ENCODE results near the gene KRTAP17-1.

- TF ChIP-seq TAF1 (IDR thresholded peaks at IDR 0.05; ENCODE audit: borderline replicate concordance, low read depth, low read length) = no peak
- TF ChIP-seq, protein P1, sequence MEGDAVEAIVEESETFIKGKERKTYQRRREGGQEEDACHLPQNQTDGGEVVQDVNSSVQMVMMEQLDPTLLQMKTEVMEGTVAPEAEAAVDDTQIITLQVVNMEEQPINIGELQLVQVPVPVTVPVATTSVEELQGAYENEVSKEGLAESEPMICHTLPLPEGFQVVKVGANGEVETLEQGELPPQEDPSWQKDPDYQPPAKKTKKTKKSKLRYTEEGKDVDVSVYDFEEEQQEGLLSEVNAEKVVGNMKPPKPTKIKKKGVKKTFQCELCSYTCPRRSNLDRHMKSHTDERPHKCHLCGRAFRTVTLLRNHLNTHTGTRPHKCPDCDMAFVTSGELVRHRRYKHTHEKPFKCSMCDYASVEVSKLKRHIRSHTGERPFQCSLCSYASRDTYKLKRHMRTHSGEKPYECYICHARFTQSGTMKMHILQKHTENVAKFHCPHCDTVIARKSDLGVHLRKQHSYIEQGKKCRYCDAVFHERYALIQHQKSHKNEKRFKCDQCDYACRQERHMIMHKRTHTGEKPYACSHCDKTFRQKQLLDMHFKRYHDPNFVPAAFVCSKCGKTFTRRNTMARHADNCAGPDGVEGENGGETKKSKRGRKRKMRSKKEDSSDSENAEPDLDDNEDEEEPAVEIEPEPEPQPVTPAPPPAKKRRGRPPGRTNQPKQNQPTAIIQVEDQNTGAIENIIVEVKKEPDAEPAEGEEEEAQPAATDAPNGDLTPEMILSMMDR (IDR thresholded peaks at IDR 0.05) = no peak
- no peak for TF ChIP-seq SIN3A (IDR thresholded peaks at IDR 0.05; ENCODE audit: borderline replicate concordance, low read depth, low read length)
These were observed 50.4 kb downstream of the KRTAP17-1 start, which contains the start of gene KRTAP9-6 for GRCh38 chr17:41265078-41265477.

Measured in SK-N-SH (cell line).